ENCODE results near the gene COG2. TPM values are rescaled to one million over a fixed set of nuclear protein-coding genes. Genes with fewer than 3 reads are reported as not detected.

The COG2 gene
- total and polyA plus RNA-seq, 2 of the 8 experiments (the other 6 are each of a cell fraction or from before 2014, with no cell fraction given), result 10.3 to 36.7 TPM

- CTCF ChIA-PET (ENCODE audit: partially characterized antibody), result interaction anchor here (0.7 to 3.2 kb wide), 19 partner anchors 8 to 604 kb away, joined by 3 to 14 read pairs (median 4); no protein-coding TSS in a partner anchor
Measured at GRCh38 chr1:230641346-230641745, 935 bp upstream of the COG2 start.

More at GRCh38 chr1:230641346-230641745, 935 bp upstream of the COG2 start:
- Histone ChIP-seq H3K79me2 (ENCODE audit: control insufficient read depth in 1 of 2, insufficient read depth in 2 of 2, low read length in 2 of 2) (peaks cover 14 to 38% of the 10 kb centered on the region in 2 experiments), H2BK20ac (ENCODE audit: low read length) (no peak overlapping the region), H3K23ac (ENCODE audit: insufficient read length) (no peak overlapping the region), H3K9ac (replicated peaks in 1 of 4; ENCODE audit: extremely low read depth in 1 of 4, low read depth in 3 of 4, low read length in 3 of 4) (peak overlapping the region in 1 of 4 experiments; percentile 59; a peak in 2 of 7 replicates), H3K4me1 (replicated peaks in 1 of 4; ENCODE audit: control insufficient read depth in 3 of 4, insufficient read depth in 4 of 4, low read length in 3 of 4) (peaks cover 0 to 6% (median 0%) of the 10 kb centered on the region in 4 experiments; a peak in 1 of 7 replicates), H3K9me3 (ENCODE audit: insufficient read depth in 2 of 2, low read depth in 1 of 2, low read length in 1 of 2) (no peaks in the 10 kb centered on the region), H3K4ac (replicated peaks; ENCODE audit: insufficient read length, low read depth, low read length) (no peak overlapping the region), H3K56ac (replicated peaks; ENCODE audit: insufficient read length, low read depth, low read length) (no peak overlapping the region), H3K4me2 (ENCODE audit: insufficient read depth in 1 of 2, low read depth in 2 of 2, low read length in 2 of 2) (peak overlapping the region; percentile 75 to 83), H4K91ac (replicated peaks; ENCODE audit: insufficient read length, low read length) (no peak overlapping the region), H2BK15ac (ENCODE audit: low read length) (no peak overlapping the region), H4K5ac (ENCODE audit: insufficient read length, low read depth, low read length) (no peak overlapping the region), H4K8ac (ENCODE audit: extremely low read depth, insufficient read depth, low read length) (no peak overlapping the region), H3K79me1 (ENCODE audit: low read depth, low read length) (peaks cover 8% of the 10 kb centered on the region), H3K23me2 (ENCODE audit: low read depth, low read length) (peaks cover 2% of the 10 kb centered on the region; the same call in 1 of the 2 replicates), H3K14ac (ENCODE audit: insufficient read length) (no peak overlapping the region), H3K27ac (ENCODE audit: low read depth, low read length) (no peak overlapping the region), H3K4me3 (ENCODE audit: extremely low read depth in 1 of 4, insufficient read depth in 2 of 4, low read depth in 3 of 4, low read length in 4 of 4) (peak overlapping the region; percentile 64 to 98 (median 78)), H3K36me3 (ENCODE audit: control insufficient read depth in 2 of 4, insufficient read depth in 4 of 4, low read length in 3 of 4) (no peaks in the 10 kb centered on the region), H4K20me1 (replicated peaks in 1 of 2; ENCODE audit: control insufficient read depth in 1 of 2, insufficient read depth in 2 of 2, low read length in 2 of 2) (peaks cover 8 to 14% of the 10 kb centered on the region in 2 experiments), H3K27me3 (replicated peaks in 1 of 4; ENCODE audit: control insufficient read depth in 3 of 4, extremely low read depth in 1 of 4, insufficient read depth in 3 of 4, low read length in 3 of 4) (no peaks in the 10 kb centered on the region; a peak in 1 of 7 replicates), H2AK5ac (ENCODE audit: low read depth, low read length) (no peak overlapping the region), H3K18ac (ENCODE audit: extremely low read depth, low read length) (no peak overlapping the region), H2BK5ac (ENCODE audit: low read depth, low read length) (0 out of 2 replicates have a peak overlapping the region, but pooled peaks have one; percentile 72), H2BK120ac (replicated peaks; ENCODE audit: low read depth, low read length) (no peak overlapping the region), H2BK12ac (ENCODE audit: low read depth, low read length) (no peak overlapping the region), H2AFZ (ENCODE audit: low read length) (peak overlapping the region; percentile 99)
- 83% methylated on average over 6 of the region's 6 CpGs; no CpG with 5 or more reads in 1 of the 2 experiments for WGBS, 2 experiments (ENCODE audit: extremely low coverage in 1 of 2, insufficient coverage in 1 of 2, insufficient read length in 1 of 2, insufficient replicate concordance in 2 of 2, low coverage in 1 of 2, low lambda C conversion rate in 2 of 2, missing lambda C conversion rate in 1 of 2)
- POLR2A ChIA-PET (ENCODE audit: partially characterized antibody), result interaction anchor here (1.3 kb wide), 1 partner anchor 228 kb away, joined by 3 read pairs; no protein-coding TSS in a partner anchor
- DNase-seq (ENCODE audit: low read depth in 1 of 2, low spot score in 2 of 2) (no peak), FAIRE-seq (no peak)
- TF ChIP-seq BRCA1 (IDR thresholded peaks at IDR 0.05; ENCODE audit: low read depth, low read length), result no peak
- TF ChIP-seq PHF8 (conservative IDR thresholded peaks at IDR 0.05; ENCODE audit: low read depth, low read length), result no peak
- no peak for TF ChIP-seq SIN3A (conservative IDR thresholded peaks at IDR 0.05 in 1 of 2, IDR thresholded peaks at IDR 0.05 in 1 of 2; ENCODE audit: low read depth in 1 of 2, low read length in 2 of 2)
- no peak for TF ChIP-seq EP300 (IDR thresholded peaks at IDR 0.05; ENCODE audit: borderline replicate concordance in 1 of 2, low read depth in 2 of 2, low read length in 2 of 2)
- TF ChIP-seq CBX8 (IDR thresholded peaks at IDR 0.05; ENCODE audit: borderline replicate concordance, low read depth, low read length), result no peak

Measured in H1 (cell line).